H1 (cell line): ENCODE measurements around the gene SAMD4A. TPM values are rescaled to one million over a fixed set of nuclear protein-coding genes. Genes with fewer than 3 reads are reported as not detected.

Experiments
- BRCA1 ChIP-seq: IDR thresholded peaks from 2 replicates; pipeline ENCODE4 v1.6.1; 2012; ENCODE audit warnings: low read depth, low read length, improper control_type of control experiment
- EP300 ChIP-seq, 2 experiments: IDR thresholded peaks; 1 replicate in 1 of 2; 2 replicates in 1 of 2; pipeline ENCODE4 v1.6.1; 2011 to 2012; ENCODE audit warnings: low read depth in 2 of 2, low read length in 2 of 2, mild to moderate bottlenecking in 2 of 2, borderline replicate concordance in 1 of 2, inconsistent platforms in 1 of 2, moderate library complexity in 1 of 2
- GABPA ChIP-seq: IDR thresholded peaks from 2 replicates; pipeline ENCODE4 v1.6.1; 2011; ENCODE audit warnings: mild to moderate bottlenecking, low read length, moderate library complexity, borderline replicate concordance; ENCODE audit not compliant: insufficient read depth
- SIN3A ChIP-seq, 2 experiments: IDR thresholded peaks in 1 of 2; conservative IDR thresholded peaks in 1 of 2; 2 replicates each; pipeline ENCODE4 v1.6.1; 2011 to 2012; ENCODE audit warnings: low read length in 2 of 2, improper control_type of control experiment in 1 of 2, low read depth in 1 of 2, mild to moderate bottlenecking in 1 of 2
- SP1 ChIP-seq: IDR thresholded peaks from 2 replicates; pipeline ENCODE4 v1.6.1; 2011; ENCODE audit warnings: low read depth, low read length
- SUZ12 ChIP-seq: fragments of 200-600 bp; sonication (generic); IDR thresholded peaks from 2 replicates; pipeline ENCODE4 v1.6.1; 2012; ENCODE audit warnings: mild to moderate bottlenecking, inconsistent platforms, low read length, moderate library complexity, mixed read lengths
- TAF1 ChIP-seq: IDR thresholded peaks from 2 replicates; pipeline ENCODE4 v1.6.1; 2011; ENCODE audit warnings: mild to moderate bottlenecking, low read depth, low read length
- TCF12 ChIP-seq: IDR thresholded peaks from 2 replicates; pipeline ENCODE4 v1.6.1; 2011; ENCODE audit warnings: low read depth, mild to moderate bottlenecking, low read length
- polyA plus RNA-seq, 7 experiments: library from polyadenylated mRNA; depleted of rRNA in 3 of 7; stranded (reverse) in 5 of 7; unstranded in 2 of 7; fragments of >200 nt in 5 of 7; fragments of 200-250 nt in 2 of 7; gene quantifications; 1 replicate in 5 of 7; 2 replicates in 1 of 7; 4 replicates in 1 of 7; pipeline versions ENCODE4 v1.2.1 to v1.2.3, GENCODE V29; 2011 to 2013; ENCODE audit warnings: missing spikeins in 2 of 7, mixed read lengths in 2 of 7
- total RNA-seq: library from RNA; stranded (reverse); fragmentation: NEBNext Ultra II Directional; extraction: Animal tissue kit (Norgen Biotek cat#: 25700); gene quantifications from 2 replicates; pipeline ENCODE4 v1.2.1, GENCODE V29; 2021
- TF ChIP-seq, protein P1 (sequence below): fragments of 300-600 bp; sonication (generic); IDR thresholded peaks from 2 replicates; pipeline ENCODE4 v1.7.1; 2012; ENCODE audit warnings: low read length, moderate library complexity, mild to moderate bottlenecking, inconsistent platforms; ENCODE audit not compliant: insufficient replicate concordance

SAMD4A gene
- total and polyA plus RNA-seq, 2 of the 8 experiments (the other 6 are each of a cell fraction or from before 2014, with no cell fraction given): 2.4 to 12.3 TPM

DNA sequence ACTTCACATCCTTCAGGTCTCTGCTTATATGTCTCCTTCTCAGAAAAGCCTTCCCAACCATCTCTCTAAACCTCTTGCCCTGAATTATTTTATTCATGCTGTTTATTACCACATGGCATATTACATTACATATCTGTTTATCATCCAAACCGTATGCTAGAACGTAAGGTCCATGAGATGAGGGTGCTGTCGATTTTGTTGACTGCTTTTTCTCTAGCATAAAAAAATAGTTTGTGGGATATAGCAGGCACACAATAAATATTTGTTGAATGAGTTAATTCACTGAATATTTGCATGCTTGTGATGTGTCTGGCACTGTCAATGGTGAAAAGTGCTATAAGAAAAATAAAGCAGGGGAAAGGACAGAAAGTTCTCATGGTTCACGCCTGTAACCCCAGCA is 22.9 kb downstream of the SAMD4A start (continued):
- TF ChIP-seq, protein P1, sequence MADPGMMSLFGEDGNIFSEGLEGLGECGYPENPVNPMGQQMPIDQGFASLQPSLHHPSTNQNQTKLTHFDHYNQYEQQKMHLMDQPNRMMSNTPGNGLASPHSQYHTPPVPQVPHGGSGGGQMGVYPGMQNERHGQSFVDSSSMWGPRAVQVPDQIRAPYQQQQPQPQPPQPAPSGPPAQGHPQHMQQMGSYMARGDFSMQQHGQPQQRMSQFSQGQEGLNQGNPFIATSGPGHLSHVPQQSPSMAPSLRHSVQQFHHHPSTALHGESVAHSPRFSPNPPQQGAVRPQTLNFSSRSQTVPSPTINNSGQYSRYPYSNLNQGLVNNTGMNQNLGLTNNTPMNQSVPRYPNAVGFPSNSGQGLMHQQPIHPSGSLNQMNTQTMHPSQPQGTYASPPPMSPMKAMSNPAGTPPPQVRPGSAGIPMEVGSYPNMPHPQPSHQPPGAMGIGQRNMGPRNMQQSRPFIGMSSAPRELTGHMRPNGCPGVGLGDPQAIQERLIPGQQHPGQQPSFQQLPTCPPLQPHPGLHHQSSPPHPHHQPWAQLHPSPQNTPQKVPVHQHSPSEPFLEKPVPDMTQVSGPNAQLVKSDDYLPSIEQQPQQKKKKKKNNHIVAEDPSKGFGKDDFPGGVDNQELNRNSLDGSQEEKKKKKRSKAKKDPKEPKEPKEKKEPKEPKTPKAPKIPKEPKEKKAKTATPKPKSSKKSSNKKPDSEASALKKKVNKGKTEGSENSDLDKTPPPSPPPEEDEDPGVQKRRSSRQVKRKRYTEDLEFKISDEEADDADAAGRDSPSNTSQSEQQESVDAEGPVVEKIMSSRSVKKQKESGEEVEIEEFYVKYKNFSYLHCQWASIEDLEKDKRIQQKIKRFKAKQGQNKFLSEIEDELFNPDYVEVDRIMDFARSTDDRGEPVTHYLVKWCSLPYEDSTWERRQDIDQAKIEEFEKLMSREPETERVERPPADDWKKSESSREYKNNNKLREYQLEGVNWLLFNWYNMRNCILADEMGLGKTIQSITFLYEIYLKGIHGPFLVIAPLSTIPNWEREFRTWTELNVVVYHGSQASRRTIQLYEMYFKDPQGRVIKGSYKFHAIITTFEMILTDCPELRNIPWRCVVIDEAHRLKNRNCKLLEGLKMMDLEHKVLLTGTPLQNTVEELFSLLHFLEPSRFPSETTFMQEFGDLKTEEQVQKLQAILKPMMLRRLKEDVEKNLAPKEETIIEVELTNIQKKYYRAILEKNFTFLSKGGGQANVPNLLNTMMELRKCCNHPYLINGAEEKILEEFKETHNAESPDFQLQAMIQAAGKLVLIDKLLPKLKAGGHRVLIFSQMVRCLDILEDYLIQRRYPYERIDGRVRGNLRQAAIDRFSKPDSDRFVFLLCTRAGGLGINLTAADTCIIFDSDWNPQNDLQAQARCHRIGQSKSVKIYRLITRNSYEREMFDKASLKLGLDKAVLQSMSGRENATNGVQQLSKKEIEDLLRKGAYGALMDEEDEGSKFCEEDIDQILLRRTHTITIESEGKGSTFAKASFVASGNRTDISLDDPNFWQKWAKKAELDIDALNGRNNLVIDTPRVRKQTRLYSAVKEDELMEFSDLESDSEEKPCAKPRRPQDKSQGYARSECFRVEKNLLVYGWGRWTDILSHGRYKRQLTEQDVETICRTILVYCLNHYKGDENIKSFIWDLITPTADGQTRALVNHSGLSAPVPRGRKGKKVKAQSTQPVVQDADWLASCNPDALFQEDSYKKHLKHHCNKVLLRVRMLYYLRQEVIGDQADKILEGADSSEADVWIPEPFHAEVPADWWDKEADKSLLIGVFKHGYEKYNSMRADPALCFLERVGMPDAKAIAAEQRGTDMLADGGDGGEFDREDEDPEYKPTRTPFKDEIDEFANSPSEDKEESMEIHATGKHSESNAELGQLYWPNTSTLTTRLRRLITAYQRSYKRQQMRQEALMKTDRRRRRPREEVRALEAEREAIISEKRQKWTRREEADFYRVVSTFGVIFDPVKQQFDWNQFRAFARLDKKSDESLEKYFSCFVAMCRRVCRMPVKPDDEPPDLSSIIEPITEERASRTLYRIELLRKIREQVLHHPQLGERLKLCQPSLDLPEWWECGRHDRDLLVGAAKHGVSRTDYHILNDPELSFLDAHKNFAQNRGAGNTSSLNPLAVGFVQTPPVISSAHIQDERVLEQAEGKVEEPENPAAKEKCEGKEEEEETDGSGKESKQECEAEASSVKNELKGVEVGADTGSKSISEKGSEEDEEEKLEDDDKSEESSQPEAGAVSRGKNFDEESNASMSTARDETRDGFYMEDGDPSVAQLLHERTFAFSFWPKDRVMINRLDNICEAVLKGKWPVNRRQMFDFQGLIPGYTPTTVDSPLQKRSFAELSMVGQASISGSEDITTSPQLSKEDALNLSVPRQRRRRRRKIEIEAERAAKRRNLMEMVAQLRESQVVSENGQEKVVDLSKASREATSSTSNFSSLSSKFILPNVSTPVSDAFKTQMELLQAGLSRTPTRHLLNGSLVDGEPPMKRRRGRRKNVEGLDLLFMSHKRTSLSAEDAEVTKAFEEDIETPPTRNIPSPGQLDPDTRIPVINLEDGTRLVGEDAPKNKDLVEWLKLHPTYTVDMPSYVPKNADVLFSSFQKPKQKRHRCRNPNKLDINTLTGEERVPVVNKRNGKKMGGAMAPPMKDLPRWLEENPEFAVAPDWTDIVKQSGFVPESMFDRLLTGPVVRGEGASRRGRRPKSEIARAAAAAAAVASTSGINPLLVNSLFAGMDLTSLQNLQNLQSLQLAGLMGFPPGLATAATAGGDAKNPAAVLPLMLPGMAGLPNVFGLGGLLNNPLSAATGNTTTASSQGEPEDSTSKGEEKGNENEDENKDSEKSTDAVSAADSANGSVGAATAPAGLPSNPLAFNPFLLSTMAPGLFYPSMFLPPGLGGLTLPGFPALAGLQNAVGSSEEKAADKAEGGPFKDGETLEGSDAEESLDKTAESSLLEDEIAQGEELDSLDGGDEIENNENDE: no peak
- TF ChIP-seq TCF12 (no peak), TAF1 (no peak), BRCA1 (no peak), SIN3A (conservative IDR thresholded peaks at IDR 0.05 in 1 of 2, IDR thresholded peaks at IDR 0.05 in 1 of 2; ENCODE audit: low read depth in 1 of 2, low read length in 2 of 2) (no peak), SP1 (no peak), EP300 (IDR thresholded peaks at IDR 0.05; ENCODE audit: borderline replicate concordance in 1 of 2, low read depth in 2 of 2, low read length in 2 of 2) (no peak), GABPA (no peak), SUZ12 (no peak)
- TF ChIP-seq, all 59 proteins: peak for 0
